Measurements from ENCODE around the gene TMTC2.

The TMTC2 gene

GRCh38 chr12:83136411-83136810 lies 449.7 kb downstream of the TMTC2 start:
- DNase-seq (ENCODE audit: low spot score): no peak

- DNase-seq (ENCODE audit: low spot score): no peak
Measured at GRCh38 chr12:83140135-83140534, 453.4 kb downstream of the TMTC2 start.

GRCh38 chr12:83141460-83141994 lies 454.8 kb downstream of the TMTC2 start:
- DNase-seq (ENCODE audit: low spot score): no peak

- no peak for DNase-seq (ENCODE audit: low spot score)
Measured at GRCh38 chr12:83142914-83143313, 456.2 kb downstream of the TMTC2 start.

GRCh38 chr12:83143950-83144349 lies 457.2 kb downstream of the TMTC2 start:
- DNase-seq (ENCODE audit: low spot score): no peak

GRCh38 chr12:83145325-83145840 lies 458.7 kb downstream of the TMTC2 start:
- DNase-seq (ENCODE audit: low spot score): no peak

- no peak for DNase-seq (ENCODE audit: low spot score)
Measured at GRCh38 chr12:83147341-83147740, 460.6 kb downstream of the TMTC2 start.

- DNase-seq (ENCODE audit: low spot score): no peak
Measured at GRCh38 chr12:83149987-83150386, 463.3 kb downstream of the TMTC2 start.

GRCh38 chr12:83150465-83151189 lies 463.9 kb downstream of the TMTC2 start:
- DNase-seq (ENCODE audit: low spot score): no peak

- no peak for DNase-seq (ENCODE audit: low spot score)
Measured at GRCh38 chr12:83153177-83153576, 466.5 kb downstream of the TMTC2 start.

- no peak for DNase-seq (ENCODE audit: low spot score)
Measured at GRCh38 chr12:83156815-83157214, 470.1 kb downstream of the TMTC2 start.

- DNase-seq (ENCODE audit: low spot score): no peak
Measured at GRCh38 chr12:83157604-83158003, 470.9 kb downstream of the TMTC2 start.

- DNase-seq (ENCODE audit: low spot score): no peak
Measured at GRCh38 chr12:83158613-83159207, 472.0 kb downstream of the TMTC2 start.

- no peak for DNase-seq (ENCODE audit: low spot score)
Measured at GRCh38 chr12:83161456-83161855, 474.8 kb downstream of the TMTC2 start.

- no peak for DNase-seq (ENCODE audit: low spot score)
Measured at GRCh38 chr12:83168751-83169150, 482.0 kb downstream of the TMTC2 start.

GRCh38 chr12:83172441-83172840 lies 485.7 kb downstream of the TMTC2 start:
- no peak for DNase-seq (ENCODE audit: low spot score)

- DNase-seq (ENCODE audit: low spot score): no peak
Measured at GRCh38 chr12:83172866-83173649, 486.4 kb downstream of the TMTC2 start.

- DNase-seq (ENCODE audit: low spot score): no peak
Measured at GRCh38 chr12:83179999-83180398, 493.3 kb downstream of the TMTC2 start.

- no peak for DNase-seq (ENCODE audit: low spot score)
Measured at GRCh38 chr12:83181074-83181473, 494.4 kb downstream of the TMTC2 start.

- DNase-seq (ENCODE audit: low spot score): no peak
Measured at GRCh38 chr12:83183132-83183531, 496.4 kb downstream of the TMTC2 start.
